Bronchial epithelial cell (primary cell): ENCODE results near the gene MRPL45. TPM values are rescaled to one million over a fixed set of nuclear protein-coding genes. Genes with fewer than 3 reads are reported as not detected.
"Not testable (repeated sequence)": the region's sequence is repeated elsewhere in the genome, so short reads cannot be mapped to it uniquely, and the experiment has no call there.

Source experiments
- DNase-seq: peaks from one replicate; pipeline ENCODE4 v3.0.0-alpha.2; 2010; ENCODE audit warnings: low read depth
- FAIRE-seq: peaks from 2 replicates; lab custom pipeline; 2011; peaks lifted over from hg19 to GRCh38; lab: Jason Lieb, UNC
- H3K27me3 ChIP-seq: 2 replicates; pipeline ENCODE4 v1.5.1; 2011; ENCODE audit warnings: low read length; ENCODE audit not compliant: control insufficient read depth, insufficient read depth
- H3K36me3 ChIP-seq: 2 replicates; pipeline ENCODE4 v1.5.1; 2011; ENCODE audit warnings: low read length; ENCODE audit not compliant: control insufficient read depth, insufficient read depth
- H3K4me3 ChIP-seq: 2 replicates; pipeline ENCODE4 v1.5.1; 2011; ENCODE audit warnings: mild to moderate bottlenecking, low read depth, low read length, control low read depth
- total RNA-seq: library from RNA; depleted of rRNA; stranded (reverse); fragments of >200 nt; gene quantifications from 2 replicates; pipeline ENCODE4 v1.2.1, GENCODE V29; 2014

The MRPL45 gene
- total RNA-seq: 23.7 and 26.5 TPM in 2 replicates

- FAIRE-seq: not testable (repeated sequence)
Measured at GRCh38 chr17:38296834-38297517, at the start of gene MRPL45. Gene MRPL45, plus strand, starts transcription at chr17:38297168. Its CDS starts 16 bp downstream, at chr17:38297184.

GRCh38 chr17:38253191-38253590 lies 43.8 kb upstream of the MRPL45 start:
- H3K4me3 ChIP-seq, H3K36me3 ChIP-seq, FAIRE-seq, H3K27me3 ChIP-seq, DNase-seq: not testable (repeated sequence)

More at GRCh38 chr17:38296834-38297517, at the start of gene MRPL45:
- not testable (repeated sequence) for H3K27me3 ChIP-seq, H3K36me3 ChIP-seq
- H3K4me3 ChIP-seq: peak within 1 kb of the TSS; percentile 53
- peak; percentile 89 for DNase-seq

GRCh38 chr17:38254357-38254756 lies 42.6 kb upstream of the MRPL45 start:
- not testable (repeated sequence) for H3K27me3 ChIP-seq, FAIRE-seq, H3K4me3 ChIP-seq, DNase-seq, H3K36me3 ChIP-seq

GRCh38 chr17:38257013-38257621 lies 39.9 kb upstream of the MRPL45 start:
- H3K36me3 ChIP-seq, H3K27me3 ChIP-seq, FAIRE-seq: not testable (repeated sequence)
- peak overlapping the region; percentile 45 for H3K4me3 ChIP-seq
- DNase-seq: peak; percentile 49

GRCh38 chr17:38265974-38266506 lies 30.9 kb upstream of the MRPL45 start:
- not testable (repeated sequence) for H3K36me3 ChIP-seq, H3K4me3 ChIP-seq, H3K27me3 ChIP-seq, FAIRE-seq, DNase-seq

- H3K36me3 ChIP-seq, FAIRE-seq, H3K4me3 ChIP-seq, H3K27me3 ChIP-seq, DNase-seq: not testable (repeated sequence)
Measured at GRCh38 chr17:38266571-38266970, 30.4 kb upstream of the MRPL45 start.

GRCh38 chr17:38268138-38268537 lies 28.8 kb upstream of the MRPL45 start:
- H3K36me3 ChIP-seq, H3K27me3 ChIP-seq, FAIRE-seq, DNase-seq, H3K4me3 ChIP-seq: not testable (repeated sequence)

- not testable (repeated sequence) for H3K27me3 ChIP-seq, DNase-seq, H3K36me3 ChIP-seq, FAIRE-seq, H3K4me3 ChIP-seq
Measured at GRCh38 chr17:38269045-38269444, 27.9 kb upstream of the MRPL45 start.

- H3K4me3 ChIP-seq, H3K27me3 ChIP-seq, H3K36me3 ChIP-seq, FAIRE-seq: not testable (repeated sequence)
- DNase-seq: peak; percentile 78
Measured at GRCh38 chr17:38269552-38269951, 27.4 kb upstream of the MRPL45 start.

GRCh38 chr17:38285994-38286393 lies 11.0 kb upstream of the MRPL45 start:
- H3K27me3 ChIP-seq: not testable (repeated sequence)

GRCh38 chr17:38286501-38287091 lies 10.4 kb upstream of the MRPL45 start:
- not testable (repeated sequence) for FAIRE-seq, H3K27me3 ChIP-seq, H3K36me3 ChIP-seq, H3K4me3 ChIP-seq
- DNase-seq: peak; percentile 65

More at GRCh38 chr17:38285994-38286393, 11.0 kb upstream of the MRPL45 start:
- DNase-seq: peak; percentile 19
- not testable (repeated sequence) for H3K4me3 ChIP-seq, FAIRE-seq, H3K36me3 ChIP-seq

GRCh38 chr17:38288217-38288827 lies 8.6 kb upstream of the MRPL45 start:
- not testable (repeated sequence) for FAIRE-seq, H3K36me3 ChIP-seq, H3K4me3 ChIP-seq, H3K27me3 ChIP-seq, DNase-seq

GRCh38 chr17:38289760-38290159 lies 7.2 kb upstream of the MRPL45 start:
- DNase-seq, H3K4me3 ChIP-seq, H3K36me3 ChIP-seq, FAIRE-seq, H3K27me3 ChIP-seq: not testable (repeated sequence)
